ENCODE data around the gene ATP5F1A. TPM values are rescaled to one million over a fixed set of nuclear protein-coding genes. Genes with fewer than 3 reads are reported as not detected.
"Not testable (repeated sequence)": the region's sequence is repeated elsewhere in the genome, so short reads cannot be mapped to it uniquely, and the experiment has no call there.

ATP5F1A gene
- 837 and 890 TPM in 2 replicates for total RNA-seq (2014; rRNA removed; shearing (Covaris generic))
- polyA plus RNA-seq (2015; cell fraction: cytosol; rRNA removed): 719 and 766 TPM in 2 replicates
- 268 and 356 TPM in 2 replicates for polyA plus RNA-seq (2015; cell fraction: nucleus; rRNA removed)

GRCh38 chr18:46097801-46098615 lies at the start of gene ATP5F1A:
ATP5F1A (minus strand) TSS chr18:46098296; CDS start chr18:46098231, 65 bp downstream.
- in situ Hi-C loops (cut with HindIII; ENCODE audit: low pct_unique_long_range_greater_than_20kb, low sequenced_read_pairs): no loop called here
- DNase-seq (ENCODE audit: low read depth, low spot score): peak; percentile 79

- in situ Hi-C loops (cut with HindIII; ENCODE audit: low pct_unique_long_range_greater_than_20kb, low sequenced_read_pairs): no loop called here
- DNase-seq (ENCODE audit: low read depth, low spot score): no peak
Measured at GRCh38 chr18:46141199-46141598, 43.1 kb upstream of the ATP5F1A start.

DNA sequence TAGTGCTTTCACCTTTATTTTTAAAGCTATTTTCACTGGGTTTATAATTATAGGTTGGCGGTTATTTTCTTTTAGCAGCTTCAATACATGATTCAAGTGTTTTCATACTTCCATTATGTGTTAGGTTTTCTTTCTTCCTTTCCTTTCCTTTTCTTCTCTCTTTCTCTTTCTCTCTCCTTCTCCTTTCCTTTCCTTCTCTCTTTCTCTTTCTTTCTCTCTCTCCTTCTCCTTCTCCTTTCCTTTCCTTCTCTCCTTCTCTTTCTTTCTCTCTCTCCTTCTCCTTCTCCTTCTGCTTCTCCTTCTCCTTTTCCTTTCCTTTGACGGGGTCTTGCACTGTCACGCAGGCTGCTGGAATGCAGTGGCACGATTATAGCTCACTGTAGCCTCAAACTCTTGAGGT lies 42.1 kb upstream of the ATP5F1A start:
- in situ Hi-C loops (cut with HindIII; ENCODE audit: low pct_unique_long_range_greater_than_20kb, low sequenced_read_pairs): no loop called here

DNA sequence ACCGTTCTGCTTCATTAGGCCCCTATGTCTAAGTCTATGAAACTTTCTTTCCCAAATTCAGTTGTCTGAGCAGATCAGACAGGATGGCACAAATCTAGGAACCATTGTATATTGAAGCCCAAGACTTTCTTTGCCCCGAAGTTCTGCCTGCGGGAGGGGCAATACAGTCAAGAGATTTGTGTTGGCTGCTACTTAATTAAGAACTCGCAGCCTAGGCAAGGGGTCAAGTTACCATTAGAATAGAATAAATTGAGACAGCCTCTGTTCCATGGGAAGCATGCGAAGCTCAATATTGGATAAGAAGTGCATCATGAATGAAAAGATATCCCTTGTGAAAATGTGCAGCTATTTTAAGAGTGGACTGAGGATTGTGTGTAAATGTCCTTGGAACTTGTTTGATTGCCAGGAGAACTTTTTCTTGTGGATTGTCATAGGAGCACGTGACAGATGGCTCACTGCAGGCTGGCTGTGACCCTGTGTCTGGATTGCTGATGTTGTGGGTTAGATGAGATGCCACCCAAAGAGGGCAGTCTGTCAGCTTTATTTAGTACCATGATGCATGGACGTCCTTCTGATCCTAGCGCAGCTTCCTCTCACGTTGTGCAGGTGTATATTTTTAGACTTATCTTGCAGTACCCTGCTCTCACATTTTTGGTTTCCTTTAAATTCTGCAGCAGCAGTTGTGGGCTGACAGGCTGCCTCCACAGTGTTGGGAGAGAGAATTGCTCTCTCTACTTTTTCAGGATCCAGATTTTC lies 37.0 kb upstream of the ATP5F1A start:
- DNase-seq (ENCODE audit: low read depth, low spot score): no peak
- in situ Hi-C loops (cut with HindIII; ENCODE audit: low pct_unique_long_range_greater_than_20kb, low sequenced_read_pairs): no loop called here

More for the DNA sequence above, 42.1 kb upstream of the ATP5F1A start:
- DNase-seq (ENCODE audit: low read depth, low spot score): no peak

- in situ Hi-C loops (cut with HindIII; ENCODE audit: low pct_unique_long_range_greater_than_20kb, low sequenced_read_pairs): no loop called here
- DNase-seq (ENCODE audit: low read depth, low spot score): no peak
Measured at GRCh38 chr18:46133534-46133933, 35.4 kb upstream of the ATP5F1A start.

- in situ Hi-C loops (cut with HindIII; ENCODE audit: low pct_unique_long_range_greater_than_20kb, low sequenced_read_pairs); DNase-seq (ENCODE audit: low read depth, low spot score): not testable (repeated sequence)
Measured at GRCh38 chr18:46130549-46130948, 32.5 kb upstream of the ATP5F1A start.

GRCh38 chr18:46130061-46130460 lies 32.0 kb upstream of the ATP5F1A start:
- in situ Hi-C loops (cut with HindIII; ENCODE audit: low pct_unique_long_range_greater_than_20kb, low sequenced_read_pairs): no loop called here
- DNase-seq (ENCODE audit: low read depth, low spot score): no peak

DNA sequence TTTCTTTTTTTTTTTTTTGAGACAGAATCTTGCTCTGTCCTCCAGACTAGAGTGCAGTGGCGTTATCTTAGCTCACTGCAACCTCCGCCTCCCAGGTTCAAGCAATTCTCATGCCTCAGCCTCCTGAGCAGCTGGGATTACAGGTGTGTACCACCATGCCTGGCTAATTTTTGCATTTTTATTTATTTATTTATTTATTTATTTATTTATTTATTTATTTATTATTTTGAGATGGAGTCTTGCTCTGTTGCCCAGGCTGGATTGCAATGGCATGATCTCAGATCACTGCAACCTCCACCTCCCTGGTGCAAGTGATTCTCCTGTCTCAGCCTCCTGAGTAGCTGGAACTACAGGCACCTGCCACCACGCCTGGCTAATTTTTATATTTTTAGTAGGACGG lies 28.5 kb upstream of the ATP5F1A start:
- in situ Hi-C loops (cut with HindIII; ENCODE audit: low pct_unique_long_range_greater_than_20kb, low sequenced_read_pairs); DNase-seq (ENCODE audit: low read depth, low spot score): not testable (repeated sequence)

- in situ Hi-C loops (cut with HindIII; ENCODE audit: low pct_unique_long_range_greater_than_20kb, low sequenced_read_pairs): no loop called here
- DNase-seq (ENCODE audit: low read depth, low spot score): no peak
Measured at GRCh38 chr18:46113751-46114150, 15.7 kb upstream of the ATP5F1A start.

DNA sequence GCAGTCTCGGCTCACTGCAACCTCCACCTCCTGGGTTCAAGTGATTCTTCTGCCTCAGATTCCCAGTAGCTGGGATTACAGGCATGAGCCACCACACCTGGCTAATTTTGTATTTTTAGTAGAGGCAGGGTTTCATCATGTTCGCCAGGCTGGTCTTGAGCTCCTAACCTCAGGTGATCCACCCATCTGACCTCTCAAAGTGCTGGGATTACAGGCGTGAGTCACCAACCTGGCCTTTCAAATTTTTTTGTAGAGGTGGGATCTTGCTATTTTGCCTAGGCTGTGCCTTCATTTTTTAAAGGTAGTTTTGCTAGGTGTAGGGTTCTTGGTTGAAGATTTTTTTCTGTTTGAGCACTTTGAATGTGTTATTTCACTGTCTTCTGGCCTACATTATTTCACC lies 12.3 kb upstream of the ATP5F1A start:
- DNase-seq (ENCODE audit: low read depth, low spot score): no peak
- in situ Hi-C loops (cut with HindIII; ENCODE audit: low pct_unique_long_range_greater_than_20kb, low sequenced_read_pairs): no loop called here

- DNase-seq (ENCODE audit: low read depth, low spot score): no peak
- in situ Hi-C loops (cut with HindIII; ENCODE audit: low pct_unique_long_range_greater_than_20kb, low sequenced_read_pairs): no loop called here
Measured at GRCh38 chr18:46109386-46109785, 11.3 kb upstream of the ATP5F1A start.

DNA sequence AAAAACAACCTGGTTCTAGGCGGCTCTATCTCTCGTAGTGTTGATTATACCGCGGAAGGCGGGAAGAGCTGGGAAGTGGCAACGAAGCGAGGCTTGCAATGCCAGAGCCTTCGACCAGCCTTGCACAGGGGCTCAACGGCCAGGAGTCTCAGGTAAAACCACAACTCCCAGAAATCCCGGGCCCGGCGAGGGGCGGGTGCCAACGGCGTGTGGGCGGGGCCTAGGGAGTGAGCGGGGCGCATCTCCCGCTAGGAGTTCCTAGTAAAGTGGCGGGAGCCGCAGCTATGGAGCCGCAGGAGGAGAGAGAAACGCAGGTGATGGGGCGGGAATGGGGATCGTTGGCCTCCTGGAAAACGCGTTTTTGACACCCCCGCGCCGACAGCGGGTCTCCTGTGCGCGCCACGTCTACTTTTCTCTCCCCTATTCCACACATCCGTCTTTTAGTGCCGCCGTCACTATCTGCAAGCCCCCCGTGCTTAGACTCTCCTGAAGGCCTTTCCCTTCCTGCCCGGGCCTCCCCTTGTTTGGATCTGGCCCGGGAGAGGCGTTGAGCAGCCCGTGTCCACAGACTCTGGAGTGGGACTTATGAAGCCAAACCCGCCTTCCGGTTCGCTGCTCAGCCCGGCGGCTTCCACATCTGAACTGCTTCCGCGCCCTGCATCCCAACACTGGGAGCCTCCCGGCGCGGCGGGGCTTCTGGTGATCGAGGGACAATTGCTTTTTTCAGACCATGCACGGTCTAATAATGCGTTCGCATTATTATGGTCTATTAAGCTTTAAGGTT lies 6.2 kb upstream of the ATP5F1A start, which contains the start of gene HAUS1:
TSS of gene HAUS1 (plus strand) at position 258 of the 784 bp plus-strand sequence. CDS start at position 285, 27 bp downstream.
- in situ Hi-C loops (cut with HindIII; ENCODE audit: low pct_unique_long_range_greater_than_20kb, low sequenced_read_pairs): no loop called here

DNA sequence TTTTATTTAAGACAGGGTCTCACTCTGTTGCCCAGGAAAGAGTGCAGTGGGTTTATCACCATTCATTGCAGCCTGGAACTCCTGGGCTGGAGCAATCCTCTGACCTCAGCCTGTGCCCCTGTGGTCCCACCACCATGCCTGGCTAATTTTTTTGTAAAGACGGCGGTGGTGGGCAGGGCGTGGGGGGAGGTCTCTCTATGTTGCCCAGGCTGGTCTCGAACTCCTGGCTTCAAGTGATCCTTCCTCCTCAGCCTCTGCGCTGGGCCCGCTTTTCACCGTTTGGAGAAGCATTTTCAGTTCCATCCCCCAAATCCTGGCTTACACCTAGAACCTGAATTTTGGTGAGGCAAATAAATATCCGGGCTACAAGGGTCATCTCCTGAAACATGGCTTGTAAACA lies 1.4 kb upstream of the ATP5F1A start:
- DNase-seq (ENCODE audit: low read depth, low spot score): no peak

More for the DNA sequence above, 6.2 kb upstream of the ATP5F1A start, which contains the start of gene HAUS1:
- DNase-seq (ENCODE audit: low read depth, low spot score): peak; percentile 88

GRCh38 chr18:46098616-46098933 lies 479 bp upstream of the ATP5F1A start:
- in situ Hi-C loops (cut with HindIII; ENCODE audit: low pct_unique_long_range_greater_than_20kb, low sequenced_read_pairs): no loop called here
- DNase-seq (ENCODE audit: low read depth, low spot score): no peak

More for the DNA sequence above, 1.4 kb upstream of the ATP5F1A start:
- in situ Hi-C loops (cut with HindIII; ENCODE audit: low pct_unique_long_range_greater_than_20kb, low sequenced_read_pairs): no loop called here

GRCh38 chr18:46097431-46097800 lies 680 bp downstream of the ATP5F1A start:
- in situ Hi-C loops (cut with HindIII; ENCODE audit: low pct_unique_long_range_greater_than_20kb, low sequenced_read_pairs): no loop called here

DNA sequence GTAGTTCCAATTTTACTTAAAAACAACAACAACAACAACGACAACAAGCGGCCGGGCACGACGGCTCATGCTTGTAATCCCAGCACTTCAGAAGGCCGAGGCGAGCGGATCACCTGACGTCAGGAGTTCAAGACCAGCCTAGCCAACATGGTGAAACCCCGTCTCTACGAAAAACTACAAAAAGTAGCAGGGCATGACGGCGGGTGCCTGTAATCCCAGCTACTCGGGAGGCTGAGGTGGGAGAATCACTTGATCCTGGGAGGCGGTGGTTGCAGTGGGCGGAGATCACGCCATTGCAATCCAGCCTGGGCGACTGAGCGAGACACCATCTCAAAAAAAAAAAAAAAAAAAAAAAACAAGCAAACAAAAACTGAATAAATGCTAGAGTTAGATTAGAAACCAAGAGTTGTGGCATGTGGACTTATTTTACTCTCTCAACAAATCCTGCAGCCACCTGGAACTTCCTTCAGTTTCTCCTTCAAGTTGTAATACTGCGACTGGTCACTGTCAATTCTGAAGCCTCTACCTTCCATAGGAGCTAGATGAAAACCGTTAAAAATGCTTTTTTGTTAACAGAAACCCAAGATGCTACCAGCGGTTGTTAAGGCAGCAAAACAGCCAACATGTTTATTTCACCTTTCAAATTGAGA lies 1.3 kb downstream of the ATP5F1A start:
- in situ Hi-C loops (cut with HindIII; ENCODE audit: low pct_unique_long_range_greater_than_20kb, low sequenced_read_pairs): no loop called here

More at GRCh38 chr18:46097431-46097800, 680 bp downstream of the ATP5F1A start:
- DNase-seq (ENCODE audit: low read depth, low spot score): no peak

GRCh38 chr18:46095532-46095931 lies 2.6 kb downstream of the ATP5F1A start:
- in situ Hi-C loops (cut with HindIII; ENCODE audit: low pct_unique_long_range_greater_than_20kb, low sequenced_read_pairs): no loop called here
- DNase-seq (ENCODE audit: low read depth, low spot score): no peak

More for the DNA sequence above, 1.3 kb downstream of the ATP5F1A start:
- DNase-seq (ENCODE audit: low read depth, low spot score): peak; percentile 4

Measured in SK-MEL-5 (cell line).